A549 (cell line): ENCODE results near the gene EPB41L2. TPM values are rescaled to one million over a fixed set of nuclear protein-coding genes. Genes with fewer than 3 reads are reported as not detected.

Experiments
- ATAC-seq, 2 experiments: fragments of 200-7000 bp in 1 of 2; fragments of >200 bp in 1 of 2; cut with Nextera tagmentation in 1 of 2; cut with Tn5 transposase in 1 of 2; 3 replicates each; pipeline versions ENCODE4 v1.8.0 to v1.9.1; 2018 to 2020; ENCODE audit warnings: mild to moderate bottlenecking in 1 of 2, moderate library complexity in 1 of 2
- CTCF ChIA-PET: fragments of 300-600 bp; sonication (Branson Sonifier 250); formaldehyde crosslinking; extraction: SDS; loops from one replicate; lab custom pipeline; 2021; ENCODE audit warnings: antibody characterized with exemption, inconsistent platforms; lab: Yijun Ruan, JAX
- POLR2A ChIA-PET: fragments of 350-600 bp; formaldehyde crosslinking; extraction: SDS; loops from one replicate; lab custom pipeline; 2021; ENCODE audit warnings: antibody characterized with exemption, inconsistent platforms; lab: Yijun Ruan, JAX
- DNase-seq, 2 experiments: peaks; one replicate each; pipeline versions ENCODE4 v3.0.0 to v3.0.0-alpha.2; 2011 to 2016; ENCODE audit warnings: low read depth in 1 of 2, low spot score in 1 of 2
- FAIRE-seq: peaks from 2 replicates; lab custom pipeline; 2011; peaks lifted over from hg19 to GRCh38; lab: Jason Lieb, UNC
- H3K27ac ChIP-seq, 2 experiments: fragments of >200 bp; sonication (Bioruptor Twin); formaldehyde crosslinking; 3 replicates each; pipeline ENCODE4 v1.5.1; 2016 to 2017
- H3K4me1 ChIP-seq: fragments of >200 bp; sonication (Bioruptor Twin); formaldehyde crosslinking; 3 replicates; pipeline ENCODE4 v1.6.1; 2016
- H3K4me2 ChIP-seq: fragments of >200 bp; sonication (Bioruptor Twin); formaldehyde crosslinking; 3 replicates; pipeline ENCODE4 v1.6.1; 2016
- H3K4me3 ChIP-seq: fragments of >200 bp; sonication (Bioruptor Twin); formaldehyde crosslinking; 3 replicates; pipeline ENCODE4 v1.5.1; 2016
- H3K9me3 ChIP-seq: fragments of >200 bp; sonication (Bioruptor Twin); formaldehyde crosslinking; 3 replicates; pipeline ENCODE4 v1.6.1; 2016
- EHF ChIP-seq: fragments of 250-450 bp; sonication (Bioruptor Pico); IDR thresholded peaks from 2 replicates; pipeline ENCODE4 v1.5.0; 2020; ENCODE audit warnings: mild to moderate bottlenecking
- EHMT2 ChIP-seq: fragments of 200-600 bp; sonication (generic); IDR thresholded peaks from 2 replicates; pipeline ENCODE4 v1.6.1; 2016; ENCODE audit warnings: antibody characterized with exemption, low read depth, mild to moderate bottlenecking, moderate library complexity
- EP300 ChIP-seq, 2 experiments: fragments of >200 bp; sonication (Bioruptor Twin); formaldehyde crosslinking; IDR thresholded peaks; 2 replicates in 1 of 2; 3 replicates in 1 of 2; pipeline ENCODE4 v1.6.1; 2016 to 2017
- ESRRA ChIP-seq: fragments of 150-350 bp; IDR thresholded peaks from 2 replicates; pipeline ENCODE4 v1.6.1; 2014; ENCODE audit warnings: mild to moderate bottlenecking, low read length, borderline replicate concordance
- FOSB ChIP-seq: fragments of 250-450 bp; sonication (Bioruptor Pico); IDR thresholded peaks from 2 replicates; pipeline ENCODE4 v1.5.0; 2020; ENCODE audit warnings: mild to moderate bottlenecking, moderate library complexity
- FOSL2 ChIP-seq, 2 experiments: fragments of 450-650 bp in 1 of 2; fragments of >200 bp in 1 of 2; sonication (Bioruptor Twin) in 1 of 2; formaldehyde crosslinking; IDR thresholded peaks; 2 replicates each; pipeline versions ENCODE4 v1.5.0 to v1.6.1; 2016 to 2020; ENCODE audit warnings: mild to moderate bottlenecking in 1 of 2, moderate library complexity in 1 of 2
- GATA3 ChIP-seq: IDR thresholded peaks from 2 replicates; pipeline ENCODE4 v1.6.1; 2012; ENCODE audit warnings: borderline replicate concordance
- HDAC2 ChIP-seq: fragments of 200-600 bp; sonication (generic); IDR thresholded peaks from 2 replicates; pipeline ENCODE4 v1.6.1; 2016
- HEYL ChIP-seq: fragments of 250-450 bp; sonication (Bioruptor Pico); IDR thresholded peaks from 2 replicates; pipeline ENCODE4 v1.8.0; 2021; ENCODE audit warnings: mild to moderate bottlenecking, moderate library complexity
- HOXB5 ChIP-seq: fragments of 250-450 bp; sonication (Bioruptor Pico); IDR thresholded peaks from 2 replicates; pipeline ENCODE4 v1.5.0; 2020; ENCODE audit warnings: mild to moderate bottlenecking, moderate library complexity
- MAZ ChIP-seq: fragments of 150-350 bp; IDR thresholded peaks from 2 replicates; pipeline ENCODE4 v1.6.1; 2014; ENCODE audit warnings: antibody characterized with exemption, low read depth, low read length, borderline replicate concordance
- NPAS2 ChIP-seq: fragments of 250-450 bp; sonication (Bioruptor Pico); IDR thresholded peaks from 2 replicates; pipeline ENCODE4 v1.8.0; 2022; ENCODE audit warnings: mild to moderate bottlenecking, moderate library complexity, borderline replicate concordance
- NR3C1 ChIP-seq: fragments of >200 bp; sonication (Bioruptor Twin); formaldehyde crosslinking; IDR thresholded peaks from 3 replicates; pipeline ENCODE4 v1.6.1; 2017
- PHF8 ChIP-seq: fragments of 200-600 bp; sonication (generic); IDR thresholded peaks from 2 replicates; pipeline ENCODE4 v1.6.1; 2016; ENCODE audit warnings: low read depth, mild to moderate bottlenecking, antibody characterized with exemption, moderate library complexity, borderline replicate concordance
- POLR2AphosphoS2 ChIP-seq: conservative IDR thresholded peaks from 2 replicates; pipeline ENCODE4 v1.6.1; 2012; ENCODE audit warnings: low read length, improper control_type of control experiment, inconsistent platforms
- RARB ChIP-seq: fragments of 250-450 bp; sonication (Bioruptor Pico); IDR thresholded peaks from 2 replicates; pipeline ENCODE4 v1.8.0; 2021; ENCODE audit warnings: mild to moderate bottlenecking, moderate library complexity
- RFX5 ChIP-seq: fragments of 450-650 bp; IDR thresholded peaks from 2 replicates; pipeline ENCODE4 v1.7.1; 2014; ENCODE audit warnings: antibody characterized with exemption, mild to moderate bottlenecking, moderate library complexity
- SMC3 ChIP-seq: fragments of >200 bp; sonication (Bioruptor Twin); formaldehyde crosslinking; IDR thresholded peaks from 3 replicates; pipeline ENCODE4 v1.6.1; 2018; ENCODE audit warnings: inconsistent platforms
- TFCP2L1 ChIP-seq: fragments of 250-450 bp; sonication (Bioruptor Pico); IDR thresholded peaks from 2 replicates; pipeline ENCODE4 v1.5.0; 2021; ENCODE audit warnings: mild to moderate bottlenecking
- ZC3H11A ChIP-seq: fragments of 450-650 bp; IDR thresholded peaks from 2 replicates; pipeline ENCODE4 v1.6.1; 2014; ENCODE audit warnings: antibody characterized with exemption, mild to moderate bottlenecking
- ZNF302 ChIP-seq: fragments of 250-450 bp; sonication (Bioruptor Pico); IDR thresholded peaks from 2 replicates; pipeline ENCODE4 v1.9.0; 2021; ENCODE audit warnings: inconsistent platforms, mild to moderate bottlenecking, moderate library complexity
- ZSCAN20 ChIP-seq: fragments of 250-450 bp; sonication (Bioruptor Pico); IDR thresholded peaks from 2 replicates; pipeline ENCODE4 v1.8.0; 2022; ENCODE audit warnings: mild to moderate bottlenecking, moderate library complexity
- WGBS: methylation state at CpG from one replicate; pipeline ENCODE4 v1.1.6; 2017; ENCODE audit errors: missing lambda C conversion rate; 5-methylcytosine and 5-hydroxymethylcytosine counted together
- polyA plus RNA-seq, 4 experiments: library from polyadenylated mRNA; depleted of rRNA in 3 of 4; stranded (reverse); fragments of >200 nt; fragmentation: RNase III in 1 of 4; extraction: RNeasy Plus Mini Kit Qiagen cat#74134 plus additional on column Dnase treatment in 1 of 4; gene quantifications; 2 replicates in 3 of 4; 3 replicates in 1 of 4; pipeline ENCODE4 v1.2.3, GENCODE V29; 2011 to 2017
- TF ChIP-seq, protein P1 (sequence below): IDR thresholded peaks from 2 replicates; pipeline ENCODE4 v1.6.1; 2012; ENCODE audit warnings: low read depth, borderline replicate concordance
- TF ChIP-seq, protein P2 (sequence below): fragments of >200 bp; sonication (Bioruptor Twin); formaldehyde crosslinking; IDR thresholded peaks from 2 replicates; pipeline ENCODE4 v1.6.1; 2016
- TF ChIP-seq, protein P3 (sequence below): fragments of 250-450 bp; sonication (Bioruptor Pico); IDR thresholded peaks from 2 replicates; pipeline ENCODE4 v1.5.0; 2021; ENCODE audit warnings: mild to moderate bottlenecking, moderate library complexity, borderline replicate concordance
- TF ChIP-seq, protein P4 (sequence below): IDR thresholded peaks from 2 replicates; pipeline ENCODE4 v1.6.1; 2012
- TF ChIP-seq, protein P5 (sequence below): fragments of 450-650 bp; IDR thresholded peaks from 2 replicates; pipeline ENCODE4 v1.6.1; 2014; ENCODE audit warnings: antibody characterized with exemption
- TF ChIP-seq, protein P6 (sequence below): fragments of >200 bp; sonication (Bioruptor Twin); formaldehyde crosslinking; IDR thresholded peaks from 3 replicates; pipeline ENCODE4 v1.5.1; 2016
- TF ChIP-seq, protein P7 (sequence below): fragments of >200 bp; sonication (Bioruptor Twin); formaldehyde crosslinking; IDR thresholded peaks from 3 replicates; pipeline ENCODE4 v1.6.1; 2016

The EPB41L2 gene
- polyA plus RNA-seq, 2 of the 4 experiments (the other 2 are of a cell fraction): 42.9 to 50.3 TPM

DNA sequence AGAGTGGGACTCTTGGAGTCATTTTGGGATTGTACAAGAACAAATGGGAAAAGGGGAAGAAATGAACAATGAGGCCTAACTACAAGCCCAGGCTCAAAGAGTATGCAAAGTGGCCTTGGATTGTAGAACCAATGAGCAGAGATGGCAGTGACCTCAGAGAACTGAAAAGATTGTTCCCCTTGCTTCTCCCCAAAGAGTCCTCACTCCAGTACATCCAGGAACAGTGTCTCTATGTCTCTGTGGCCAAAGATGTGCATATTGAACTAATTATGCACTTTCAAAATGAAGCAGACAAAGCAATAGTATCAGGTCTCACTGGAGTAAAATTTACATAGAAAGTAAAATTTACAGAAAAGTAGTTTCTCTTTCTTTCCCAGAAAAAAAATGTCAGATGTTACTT, 154.9 kb downstream of the EPB41L2 start:
- Histone ChIP-seq H3K27ac (no peak overlapping the region), H3K4me2 (0 out of 3 replicates have a peak overlapping the region, but pooled peaks have one; percentile 15), H3K9me3 (no peaks in the 10 kb centered on the region), H3K4me1 (peaks cover 4% of the 10 kb centered on the region; the same call in 1 of the 3 replicates), H3K4me3 (no peak overlapping the region)
- DNase-seq (no peak), ATAC-seq (no peak), FAIRE-seq (no peak)
- POLR2A ChIA-PET: no interaction called here
- TF ChIP-seq, protein P1, sequence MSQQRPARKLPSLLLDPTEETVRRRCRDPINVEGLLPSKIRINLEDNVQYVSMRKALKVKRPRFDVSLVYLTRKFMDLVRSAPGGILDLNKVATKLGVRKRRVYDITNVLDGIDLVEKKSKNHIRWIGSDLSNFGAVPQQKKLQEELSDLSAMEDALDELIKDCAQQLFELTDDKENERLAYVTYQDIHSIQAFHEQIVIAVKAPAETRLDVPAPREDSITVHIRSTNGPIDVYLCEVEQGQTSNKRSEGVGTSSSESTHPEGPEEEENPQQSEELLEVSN: no peak
- TF ChIP-seq POLR2AphosphoS2: no peak
- TF ChIP-seq EHMT2: no peak
- TF ChIP-seq FOSL2 (IDR thresholded peaks at IDR 0.05): no peak
- no peak for TF ChIP-seq FOSL2 (CRISPR knock-in tag; IDR thresholded peaks at IDR 0.05)
- TF ChIP-seq, protein P2, sequence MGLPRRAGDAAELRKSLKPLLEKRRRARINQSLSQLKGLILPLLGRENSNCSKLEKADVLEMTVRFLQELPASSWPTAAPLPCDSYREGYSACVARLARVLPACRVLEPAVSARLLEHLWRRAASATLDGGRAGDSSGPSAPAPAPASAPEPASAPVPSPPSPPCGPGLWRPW: no peak
- TF ChIP-seq GATA3: no peak
- no peak for TF ChIP-seq RFX5
- no peak for TF ChIP-seq FOSB (CRISPR knock-in tag)
- TF ChIP-seq ZSCAN20 (CRISPR knock-in tag): no peak
- TF ChIP-seq, protein P3, sequence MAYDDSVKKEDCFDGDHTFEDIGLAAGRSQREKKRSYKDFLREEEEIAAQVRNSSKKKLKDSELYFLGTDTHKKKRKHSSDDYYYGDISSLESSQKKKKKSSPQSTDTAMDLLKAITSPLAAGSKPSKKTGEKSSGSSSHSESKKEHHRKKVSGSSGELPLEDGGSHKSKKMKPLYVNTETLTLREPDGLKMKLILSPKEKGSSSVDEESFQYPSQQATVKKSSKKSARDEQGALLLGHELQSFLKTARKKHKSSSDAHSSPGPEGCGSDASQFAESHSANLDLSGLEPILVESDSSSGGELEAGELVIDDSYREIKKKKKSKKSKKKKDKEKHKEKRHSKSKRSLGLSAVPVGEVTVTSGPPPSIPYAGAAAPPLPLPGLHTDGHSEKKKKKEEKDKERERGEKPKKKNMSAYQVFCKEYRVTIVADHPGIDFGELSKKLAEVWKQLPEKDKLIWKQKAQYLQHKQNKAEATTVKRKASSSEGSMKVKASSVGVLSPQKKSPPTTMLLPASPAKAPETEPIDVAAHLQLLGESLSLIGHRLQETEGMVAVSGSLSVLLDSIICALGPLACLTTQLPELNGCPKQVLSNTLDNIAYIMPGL (CRISPR knock-in tag): no peak
- TF ChIP-seq, protein P4, sequence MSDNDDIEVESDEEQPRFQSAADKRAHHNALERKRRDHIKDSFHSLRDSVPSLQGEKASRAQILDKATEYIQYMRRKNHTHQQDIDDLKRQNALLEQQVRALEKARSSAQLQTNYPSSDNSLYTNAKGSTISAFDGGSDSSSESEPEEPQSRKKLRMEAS: no peak
- no peak for TF ChIP-seq ZNF302
- TF ChIP-seq, protein P5, sequence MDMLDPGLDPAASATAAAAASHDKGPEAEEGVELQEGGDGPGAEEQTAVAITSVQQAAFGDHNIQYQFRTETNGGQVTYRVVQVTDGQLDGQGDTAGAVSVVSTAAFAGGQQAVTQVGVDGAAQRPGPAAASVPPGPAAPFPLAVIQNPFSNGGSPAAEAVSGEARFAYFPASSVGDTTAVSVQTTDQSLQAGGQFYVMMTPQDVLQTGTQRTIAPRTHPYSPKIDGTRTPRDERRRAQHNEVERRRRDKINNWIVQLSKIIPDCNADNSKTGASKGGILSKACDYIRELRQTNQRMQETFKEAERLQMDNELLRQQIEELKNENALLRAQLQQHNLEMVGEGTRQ: no peak
- TF ChIP-seq ZC3H11A: no peak
- CTCF ChIA-PET: no interaction called here

DNA sequence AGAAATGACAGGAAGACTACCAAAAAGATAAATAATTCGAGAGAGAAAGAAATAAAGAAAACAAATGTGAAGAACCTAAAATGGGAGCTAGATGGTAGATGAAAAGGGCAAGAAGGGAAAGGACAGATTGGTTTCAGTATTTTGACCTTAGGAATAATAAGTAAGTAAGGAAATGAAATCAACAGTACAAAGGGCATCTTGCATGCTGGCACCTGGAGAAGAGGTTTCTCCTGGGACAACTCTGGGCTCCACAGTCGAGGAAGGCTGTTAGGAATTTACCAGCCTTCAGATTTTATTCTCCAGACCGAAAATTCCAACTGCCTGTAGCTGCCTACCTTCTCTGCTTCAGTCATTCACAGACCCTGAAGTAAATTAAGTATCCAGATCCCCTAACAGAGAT, 155.4 kb downstream of the EPB41L2 start:
- H3K4me1 ChIP-seq: peaks cover 4% of the 10 kb centered on the region; the same call in 1 of the 3 replicates
- ATAC-seq (no peak), DNase-seq (no peak), FAIRE-seq (no peak)
- no peaks in the 10 kb centered on the region for H3K9me3 ChIP-seq
- 73% methylated on average over 3 of the region's 3 CpGs for WGBS
- no peak overlapping the region for H3K27ac ChIP-seq
- H3K4me2 ChIP-seq: 0 out of 3 replicates have a peak overlapping the region, but pooled peaks have one; percentile 15
- TF ChIP-seq NPAS2 (no peak), EHF (CRISPR knock-in tag) (no peak), ZC3H11A (no peak), HDAC2 (no peak), ESRRA (no peak), SMC3 (no peak), HEYL (CRISPR knock-in tag) (no peak), RARB (CRISPR knock-in tag) (no peak), NR3C1 (no peak), EP300 (IDR thresholded peaks at IDR 0.05) (no peak), TFCP2L1 (CRISPR knock-in tag) (no peak), PHF8 (no peak), MAZ (no peak), HOXB5 (CRISPR knock-in tag) (no peak)
- TF ChIP-seq, protein P6, sequence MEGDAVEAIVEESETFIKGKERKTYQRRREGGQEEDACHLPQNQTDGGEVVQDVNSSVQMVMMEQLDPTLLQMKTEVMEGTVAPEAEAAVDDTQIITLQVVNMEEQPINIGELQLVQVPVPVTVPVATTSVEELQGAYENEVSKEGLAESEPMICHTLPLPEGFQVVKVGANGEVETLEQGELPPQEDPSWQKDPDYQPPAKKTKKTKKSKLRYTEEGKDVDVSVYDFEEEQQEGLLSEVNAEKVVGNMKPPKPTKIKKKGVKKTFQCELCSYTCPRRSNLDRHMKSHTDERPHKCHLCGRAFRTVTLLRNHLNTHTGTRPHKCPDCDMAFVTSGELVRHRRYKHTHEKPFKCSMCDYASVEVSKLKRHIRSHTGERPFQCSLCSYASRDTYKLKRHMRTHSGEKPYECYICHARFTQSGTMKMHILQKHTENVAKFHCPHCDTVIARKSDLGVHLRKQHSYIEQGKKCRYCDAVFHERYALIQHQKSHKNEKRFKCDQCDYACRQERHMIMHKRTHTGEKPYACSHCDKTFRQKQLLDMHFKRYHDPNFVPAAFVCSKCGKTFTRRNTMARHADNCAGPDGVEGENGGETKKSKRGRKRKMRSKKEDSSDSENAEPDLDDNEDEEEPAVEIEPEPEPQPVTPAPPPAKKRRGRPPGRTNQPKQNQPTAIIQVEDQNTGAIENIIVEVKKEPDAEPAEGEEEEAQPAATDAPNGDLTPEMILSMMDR: no peak
- TF ChIP-seq, protein P7, sequence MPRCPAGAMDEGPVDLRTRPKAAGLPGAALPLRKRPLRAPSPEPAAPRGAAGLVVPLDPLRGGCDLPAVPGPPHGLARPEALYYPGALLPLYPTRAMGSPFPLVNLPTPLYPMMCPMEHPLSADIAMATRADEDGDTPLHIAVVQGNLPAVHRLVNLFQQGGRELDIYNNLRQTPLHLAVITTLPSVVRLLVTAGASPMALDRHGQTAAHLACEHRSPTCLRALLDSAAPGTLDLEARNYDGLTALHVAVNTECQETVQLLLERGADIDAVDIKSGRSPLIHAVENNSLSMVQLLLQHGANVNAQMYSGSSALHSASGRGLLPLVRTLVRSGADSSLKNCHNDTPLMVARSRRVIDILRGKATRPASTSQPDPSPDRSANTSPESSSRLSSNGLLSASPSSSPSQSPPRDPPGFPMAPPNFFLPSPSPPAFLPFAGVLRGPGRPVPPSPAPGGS: no peak
- TF ChIP-seq, protein P4: no peak
- ChIA-PET CTCF (no interaction called here), POLR2A (no interaction called here)
- H3K4me3 ChIP-seq: no peak overlapping the region
